HK-2 (cell line): ENCODE data around the gene STPG2.
"Not testable (repeated sequence)": the region's sequence is repeated elsewhere in the genome, so short reads cannot be mapped to it uniquely, and the experiment has no call there.

Source experiments
- DNase-seq: peaks from one replicate; pipeline ENCODE4 v3.0.0-alpha.2; 2018; ENCODE audit not compliant: unreplicated experiment

The STPG2 gene

DNA sequence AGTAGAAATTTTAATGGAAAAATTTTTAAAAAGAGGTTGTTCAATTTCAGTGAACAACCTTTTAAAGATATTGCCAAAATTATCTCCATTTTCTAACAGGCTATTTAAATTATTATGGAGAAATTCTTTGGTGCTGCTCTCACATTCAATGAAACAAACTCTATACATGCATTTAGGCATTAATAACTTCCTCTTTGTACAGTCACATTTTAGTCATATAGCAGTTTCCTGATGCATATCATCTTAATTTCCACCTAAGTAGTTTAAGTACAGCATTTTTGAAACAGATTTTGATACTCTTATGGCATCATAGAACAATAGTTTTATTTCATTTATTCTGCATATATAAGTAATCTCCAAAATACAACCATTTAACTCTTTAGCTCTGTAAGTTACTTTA, 500.1 kb downstream of the STPG2 start:
- no peak for DNase-seq

- no peak for DNase-seq
Measured at GRCh38 chr4:97639961-97640360, 503.3 kb downstream of the STPG2 start.

- not testable (repeated sequence) for DNase-seq
Measured at GRCh38 chr4:97633831-97634230, 509.4 kb downstream of the STPG2 start.

- no peak for DNase-seq
Measured at GRCh38 chr4:97627750-97628149, 515.5 kb downstream of the STPG2 start.

GRCh38 chr4:97624204-97624603, 519.1 kb downstream of the STPG2 start:
- DNase-seq, result no peak

GRCh38 chr4:97605932-97606331, 537.3 kb downstream of the STPG2 start:
- no peak for DNase-seq

GRCh38 chr4:97593248-97593647, 550.0 kb downstream of the STPG2 start:
- no peak for DNase-seq

DNA sequence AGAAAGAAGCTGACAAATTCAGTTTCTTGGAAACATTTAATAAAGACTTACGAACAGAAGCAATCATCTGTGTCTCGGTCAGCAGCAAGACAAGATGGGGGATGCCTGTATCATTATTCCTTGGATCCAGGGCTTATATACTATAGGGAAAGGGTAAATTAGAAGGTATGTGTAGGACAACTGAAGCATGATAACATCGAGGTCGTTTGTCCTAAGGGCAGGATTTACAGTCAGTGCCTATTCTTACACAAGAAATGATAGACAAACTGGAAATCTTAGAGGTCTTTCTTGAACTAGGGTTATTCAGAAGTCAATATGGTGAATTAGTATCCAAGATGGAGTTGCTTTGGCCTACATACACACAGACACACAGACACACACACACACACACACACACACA, 553.0 kb downstream of the STPG2 start:
- DNase-seq, result no peak

- no peak for DNase-seq
Measured at GRCh38 chr4:97589481-97590196, 553.6 kb downstream of the STPG2 start.

DNA sequence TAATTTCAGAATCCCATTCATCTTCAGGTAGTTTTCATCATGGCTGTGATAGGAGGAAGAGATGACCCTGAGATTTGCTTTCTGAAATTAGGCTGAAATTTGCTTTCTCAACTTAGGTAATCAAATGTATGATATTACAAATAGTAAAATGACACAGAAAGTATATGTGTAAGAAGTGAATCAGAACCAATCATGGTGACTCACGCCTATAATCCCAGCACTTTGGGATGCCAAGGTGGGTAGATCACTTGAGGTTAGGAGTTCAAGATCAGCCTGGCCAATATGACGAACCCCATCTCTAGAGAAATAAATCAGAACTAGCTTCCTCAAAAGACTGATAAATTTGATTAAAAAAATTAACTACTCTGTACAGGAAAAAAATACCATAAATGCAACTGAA, 555.4 kb downstream of the STPG2 start:
- DNase-seq, result no peak

DNA sequence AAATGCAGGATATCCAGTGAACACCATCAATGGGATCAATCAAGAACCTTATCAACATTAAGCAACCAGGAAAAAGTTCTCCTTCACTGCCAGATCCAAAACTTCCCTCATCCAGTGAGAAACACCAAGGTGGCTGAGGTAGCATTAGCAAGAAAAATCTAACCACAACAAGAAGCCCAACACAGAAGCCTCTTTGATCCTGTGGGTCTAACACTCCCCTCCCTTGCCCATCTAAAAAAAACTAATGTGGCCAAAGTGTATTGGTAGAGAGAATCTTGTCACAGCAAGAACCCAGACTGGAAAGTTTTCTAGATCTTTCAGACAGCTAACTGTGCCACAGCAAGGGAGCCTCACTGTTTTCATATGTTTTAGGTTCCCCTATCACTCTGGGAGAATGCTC, 558.0 kb downstream of the STPG2 start:
- DNase-seq, result no peak

DNA sequence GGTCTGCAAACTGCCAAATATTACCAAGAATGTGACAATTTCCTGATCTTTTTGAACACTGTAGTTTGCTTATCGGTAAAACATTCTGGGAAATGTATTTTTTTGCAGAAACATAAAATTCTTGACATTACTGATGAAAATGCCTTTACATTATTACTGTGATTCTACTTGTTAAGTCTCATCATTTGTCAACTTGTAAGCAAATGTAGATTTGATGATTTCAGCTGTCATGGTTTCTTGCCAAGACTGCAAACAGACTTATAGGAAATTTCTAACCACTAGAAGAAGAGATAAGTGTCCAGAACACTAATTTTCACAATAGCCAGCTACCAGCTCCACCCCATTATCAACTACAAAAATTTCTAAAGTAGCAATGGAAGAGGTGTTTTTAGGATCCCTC, 560.4 kb downstream of the STPG2 start:
- no peak for DNase-seq

- DNase-seq, result no peak
Measured at GRCh38 chr4:97577004-97577403, 566.3 kb downstream of the STPG2 start.

DNA sequence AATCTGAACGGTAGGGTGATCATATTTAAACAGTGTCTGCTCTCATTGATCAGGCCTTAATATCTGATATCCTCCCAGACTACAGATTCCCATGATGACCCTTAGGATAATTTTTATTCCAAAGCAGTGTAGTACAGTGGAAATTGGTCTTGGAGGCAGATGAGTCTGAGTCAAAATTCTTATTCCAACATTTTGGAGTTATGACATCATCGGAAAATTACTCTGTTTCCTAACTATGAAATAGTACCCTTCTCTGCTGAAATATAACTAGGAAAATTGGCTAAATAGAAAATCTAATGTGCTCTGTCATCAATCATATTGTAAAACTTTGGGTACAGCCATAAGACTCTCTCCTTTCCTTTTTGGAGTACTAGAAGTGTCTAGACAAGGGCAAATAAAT, 583.3 kb downstream of the STPG2 start:
- no peak for DNase-seq

DNA sequence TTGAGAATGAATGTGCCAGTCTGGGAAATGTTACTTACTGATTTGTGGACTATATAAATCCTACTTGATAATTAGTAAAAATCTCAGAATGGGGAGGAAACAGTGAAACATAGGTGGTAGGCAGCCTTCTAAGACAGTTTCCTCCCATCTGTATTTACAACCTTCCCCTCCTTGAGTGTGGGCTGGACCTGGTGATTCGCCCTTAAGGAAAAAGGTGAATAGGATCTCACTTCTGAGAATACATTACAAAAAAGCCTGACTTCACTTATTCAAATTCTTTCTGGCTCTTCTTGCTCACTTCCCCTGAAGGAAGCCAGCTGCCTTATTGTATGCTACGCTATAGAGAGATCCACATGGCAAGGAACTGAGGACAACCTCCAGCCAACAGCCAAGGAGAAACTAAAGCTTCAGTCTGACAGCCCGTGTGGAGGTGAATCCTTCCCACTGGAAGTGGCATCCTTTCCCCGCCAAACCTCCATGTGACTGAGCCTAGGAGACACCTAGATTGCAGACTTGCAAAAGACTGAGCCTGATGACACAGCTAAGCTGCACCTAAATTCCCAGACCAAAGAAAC, 585.0 kb downstream of the STPG2 start:
- DNase-seq, result no peak

DNA sequence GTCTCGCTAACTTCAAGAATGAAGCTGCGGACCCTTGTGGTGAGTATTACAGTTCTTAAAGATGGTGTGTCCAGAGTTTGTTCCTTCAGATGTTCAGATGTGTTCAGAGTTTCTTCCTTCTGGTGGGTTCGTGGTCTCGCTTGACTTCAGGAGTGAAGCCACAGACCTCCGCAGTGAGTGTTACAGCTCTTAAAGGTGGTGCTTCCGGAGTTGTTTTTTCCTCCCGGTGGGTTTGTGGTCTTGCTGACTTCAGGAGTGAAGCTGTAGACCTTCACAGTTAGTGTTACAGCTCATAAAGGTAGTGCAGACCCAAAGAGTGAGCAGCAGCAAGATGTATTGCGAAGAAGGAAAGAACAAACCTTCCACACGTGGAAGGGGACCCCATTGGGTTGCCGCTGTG, 592.6 kb downstream of the STPG2 start:
- not testable (repeated sequence) for DNase-seq

DNA sequence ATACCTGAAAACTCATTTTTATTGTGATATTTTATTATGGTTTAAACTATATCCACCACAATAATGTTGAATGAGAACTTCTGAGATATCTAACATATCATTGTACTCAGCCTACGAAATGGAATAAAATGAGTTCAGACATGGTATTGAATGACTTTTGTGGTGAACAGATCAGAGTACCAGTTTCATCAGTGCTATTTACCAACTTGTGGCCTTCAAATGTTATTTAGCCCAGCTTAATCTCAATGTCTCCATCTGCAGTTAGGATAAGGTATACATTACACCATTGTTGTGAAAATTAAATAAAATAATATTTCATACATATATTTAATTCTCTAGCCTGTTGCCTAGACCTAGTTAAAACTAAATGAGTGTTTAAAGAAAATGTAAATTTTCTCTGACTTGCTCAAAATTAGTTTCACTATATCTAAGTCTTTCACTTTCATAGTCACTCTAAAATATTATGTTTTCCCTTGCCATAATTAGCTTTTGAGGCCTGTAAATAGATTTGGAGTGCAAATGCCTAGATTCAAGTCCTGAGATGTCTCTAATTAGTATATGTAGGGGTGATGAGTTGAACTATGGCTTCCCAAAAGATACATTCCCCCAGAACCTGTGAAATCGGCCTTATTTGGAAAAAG, 594.2 kb downstream of the STPG2 start:
- no peak for DNase-seq

GRCh38 chr4:97548186-97548585, 595.1 kb downstream of the STPG2 start:
- DNase-seq, result no peak

GRCh38 chr4:97531351-97531750, 611.9 kb downstream of the STPG2 start:
- no peak for DNase-seq

DNA sequence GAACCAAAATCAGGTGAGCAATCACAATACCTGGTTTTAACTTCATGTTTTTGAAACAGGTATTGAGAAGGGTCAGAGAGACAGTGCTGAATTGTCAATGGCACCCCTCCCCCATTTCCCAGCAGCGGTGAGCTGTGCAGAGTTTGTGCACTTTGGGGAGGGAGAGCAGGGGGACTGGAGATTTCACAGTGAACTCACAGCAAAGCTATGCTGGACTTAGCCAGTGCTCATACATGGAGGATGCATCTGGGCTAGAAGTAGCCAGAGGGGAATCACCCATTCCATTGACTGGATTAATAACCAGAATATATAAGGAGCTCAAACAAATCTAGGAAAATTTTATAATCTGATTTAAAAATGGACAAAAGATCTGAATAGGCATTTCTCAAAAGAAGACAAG, 612.6 kb downstream of the STPG2 start:
- no peak for DNase-seq

GRCh38 chr4:97525236-97525635, 618.0 kb downstream of the STPG2 start:
- no peak for DNase-seq

GRCh38 chr4:97517939-97518338, 625.3 kb downstream of the STPG2 start:
- DNase-seq, result no peak

DNA sequence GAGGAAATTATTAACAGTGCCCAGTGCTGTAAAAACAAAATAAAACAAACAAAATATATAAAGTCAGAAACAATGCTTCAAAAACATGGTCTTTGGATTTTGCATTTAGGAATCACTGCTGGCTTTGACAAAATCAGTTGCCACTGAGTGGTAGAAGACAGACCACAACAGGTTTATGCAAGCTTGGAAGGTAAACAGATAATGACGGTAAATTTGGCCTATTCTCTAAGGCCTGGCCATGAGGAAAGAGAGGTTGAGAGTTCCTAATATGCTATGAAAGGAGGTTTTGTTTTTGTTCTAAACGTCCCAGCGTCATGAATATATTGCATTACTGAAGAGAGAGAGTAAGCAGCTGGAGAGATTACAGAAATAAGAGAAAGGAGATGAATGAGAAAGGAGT, 629.4 kb downstream of the STPG2 start:
- no peak for DNase-seq
